Smooth muscle cell (in vitro differentiated cells): ENCODE data around the gene TBX15. TPM values are rescaled to one million over a fixed set of nuclear protein-coding genes. Genes with fewer than 3 reads are reported as not detected.

Experiments
- DNase-seq: peaks from one replicate; lab custom pipeline; 2025; ENCODE audit not compliant: unreplicated experiment; lab: John Stamatoyannopoulos, UW
- H2AFZ ChIP-seq: fragments of 200-600 bp; sonication (generic); 2 replicates; pipeline ENCODE4 v1.6.0; 2016; ENCODE audit warnings: antibody characterized with exemption, low read depth, mild to moderate bottlenecking
- H3F3A ChIP-seq: fragments of 200-600 bp; sonication (generic); 2 replicates; pipeline ENCODE4 v1.6.0; 2017; ENCODE audit warnings: antibody characterized with exemption, low read depth
- H3K27ac ChIP-seq: fragments of 200-600 bp; sonication (generic); 2 replicates; pipeline ENCODE4 v1.5.1; 2016; ENCODE audit warnings: low read depth, mild to moderate bottlenecking
- H3K27me3 ChIP-seq: fragments of 200-600 bp; sonication (generic); 2 replicates; pipeline ENCODE4 v1.6.1; 2016; ENCODE audit warnings: low read depth, mild to moderate bottlenecking
- H3K36me3 ChIP-seq: fragments of 200-600 bp; sonication (generic); 2 replicates; pipeline ENCODE4 v1.5.1; 2016; ENCODE audit warnings: low read depth
- H3K4me1 ChIP-seq: fragments of 200-600 bp; sonication (generic); 2 replicates; pipeline ENCODE4 v1.5.1; 2016; ENCODE audit warnings: low read depth
- H3K4me2 ChIP-seq: fragments of 200-600 bp; sonication (generic); 2 replicates; pipeline ENCODE4 v1.6.0; 2016; ENCODE audit warnings: mild to moderate bottlenecking
- H3K4me3 ChIP-seq: fragments of 200-600 bp; sonication (generic); 2 replicates; pipeline ENCODE4 v1.5.1; 2016; ENCODE audit warnings: mild to moderate bottlenecking
- H3K79me2 ChIP-seq: fragments of 200-600 bp; sonication (generic); 2 replicates; pipeline ENCODE4 v1.6.0; 2016; ENCODE audit warnings: low read depth, mild to moderate bottlenecking
- H3K9ac ChIP-seq: fragments of 200-600 bp; sonication (generic); 2 replicates; pipeline ENCODE4 v1.6.0; 2016; ENCODE audit warnings: low read depth
- H3K9me3 ChIP-seq: fragments of 200-600 bp; sonication (generic); replicated peaks from 2 replicates; pipeline ENCODE4 v1.5.1; 2016; ENCODE audit warnings: low read depth
- H4K20me1 ChIP-seq: fragments of 200-600 bp; sonication (generic); 2 replicates; pipeline ENCODE4 v1.6.0; 2016; ENCODE audit warnings: low read depth
- WGBS: methylation state at CpG from one replicate; pipeline ENCODE4 v1.1.7; 2016; ENCODE audit warnings: low lambda C conversion rate; 5-methylcytosine and 5-hydroxymethylcytosine counted together
- polyA plus RNA-seq: library from polyadenylated mRNA; unstranded; fragments of >200 nt; fragmentation: Nextera tagmentation; extraction: Ambion mirVana; gene quantifications from 2 replicates; pipeline ENCODE4 v1.2.1, GENCODE V29; 2016
- total RNA-seq: library from RNA; depleted of rRNA; stranded (reverse); fragments of >200 nt; gene quantifications from 2 replicates; pipeline ENCODE4 v1.2.3, GENCODE V29; 2014
- TF ChIP-seq, protein P1 (sequence below): fragments of 200-600 bp; sonication (generic); IDR thresholded peaks from 2 replicates; pipeline ENCODE4 v1.5.1; 2017; ENCODE audit warnings: borderline replicate concordance, mild to moderate bottlenecking, antibody characterized with exemption; ENCODE audit not compliant: insufficient read depth, poor library complexity, severe bottlenecking

Gene TBX15
- total and polyA plus RNA-seq, 2 experiments from 2014 or later, result 2.7 to 3.5 TPM

DNA sequence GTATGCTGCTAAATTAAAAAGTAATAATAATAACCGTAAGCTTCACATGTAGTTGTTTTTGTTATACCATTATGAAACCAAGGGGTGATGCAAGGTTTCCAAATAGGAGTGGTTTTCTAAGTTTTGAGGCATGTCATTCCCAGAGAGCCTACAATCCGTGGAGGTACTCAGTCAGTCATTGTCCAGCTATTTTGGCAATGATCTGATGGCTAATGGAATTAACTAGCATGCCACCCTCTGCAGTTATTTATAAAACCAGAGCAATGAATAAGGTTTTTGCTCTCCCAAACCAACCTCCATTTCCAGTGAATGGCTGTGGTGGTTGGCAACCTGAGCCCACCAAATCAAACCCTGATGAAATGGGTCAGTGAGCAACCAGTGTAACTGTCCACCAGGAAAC is 106.4 kb downstream of the TBX15 start:
- no peak for DNase-seq
- Histone ChIP-seq H3K9ac (no peak overlapping the region), H3K4me1 (no peaks in the 10 kb centered on the region), H2AFZ (no peak overlapping the region), H3K4me2 (no peak overlapping the region), H3K36me3 (no peaks in the 10 kb centered on the region), H3F3A (no peaks in the 10 kb centered on the region), H4K20me1 (no peaks in the 10 kb centered on the region), H3K79me2 (no peaks in the 10 kb centered on the region), H3K27ac (no peak overlapping the region), H3K4me3 (no peak overlapping the region), H3K27me3 (no peaks in the 10 kb centered on the region), H3K9me3 (no peaks in the 10 kb centered on the region)
- TF ChIP-seq, protein P1, sequence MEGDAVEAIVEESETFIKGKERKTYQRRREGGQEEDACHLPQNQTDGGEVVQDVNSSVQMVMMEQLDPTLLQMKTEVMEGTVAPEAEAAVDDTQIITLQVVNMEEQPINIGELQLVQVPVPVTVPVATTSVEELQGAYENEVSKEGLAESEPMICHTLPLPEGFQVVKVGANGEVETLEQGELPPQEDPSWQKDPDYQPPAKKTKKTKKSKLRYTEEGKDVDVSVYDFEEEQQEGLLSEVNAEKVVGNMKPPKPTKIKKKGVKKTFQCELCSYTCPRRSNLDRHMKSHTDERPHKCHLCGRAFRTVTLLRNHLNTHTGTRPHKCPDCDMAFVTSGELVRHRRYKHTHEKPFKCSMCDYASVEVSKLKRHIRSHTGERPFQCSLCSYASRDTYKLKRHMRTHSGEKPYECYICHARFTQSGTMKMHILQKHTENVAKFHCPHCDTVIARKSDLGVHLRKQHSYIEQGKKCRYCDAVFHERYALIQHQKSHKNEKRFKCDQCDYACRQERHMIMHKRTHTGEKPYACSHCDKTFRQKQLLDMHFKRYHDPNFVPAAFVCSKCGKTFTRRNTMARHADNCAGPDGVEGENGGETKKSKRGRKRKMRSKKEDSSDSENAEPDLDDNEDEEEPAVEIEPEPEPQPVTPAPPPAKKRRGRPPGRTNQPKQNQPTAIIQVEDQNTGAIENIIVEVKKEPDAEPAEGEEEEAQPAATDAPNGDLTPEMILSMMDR, result no peak
- WGBS, result 87% methylated on average over 2 of the region's 2 CpGs

DNA sequence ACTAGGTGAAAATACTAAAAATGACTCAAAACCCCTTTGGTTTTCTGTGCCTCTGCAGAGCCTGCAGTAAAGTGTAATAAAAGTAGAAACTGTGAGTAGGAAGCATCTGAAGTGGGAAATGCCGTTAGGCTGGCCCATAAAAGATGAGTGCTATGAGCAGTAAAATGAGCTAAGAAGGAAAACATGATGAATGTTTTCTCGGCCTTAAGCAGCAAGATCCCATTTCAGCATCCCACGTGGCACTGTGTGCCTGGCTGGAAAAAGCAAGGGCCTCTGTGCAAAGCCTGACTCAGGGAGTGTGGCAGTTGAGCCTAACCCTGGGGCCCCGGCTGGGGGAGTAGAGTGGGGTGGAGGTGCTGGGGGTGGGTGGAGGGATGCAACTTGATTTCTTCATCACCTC is 109.5 kb downstream of the TBX15 start:
- Histone ChIP-seq H4K20me1 (no peaks in the 10 kb centered on the region), H3K9ac (no peak overlapping the region), H3K27ac (no peak overlapping the region), H3K4me2 (no peak overlapping the region), H3K27me3 (no peaks in the 10 kb centered on the region), H3K9me3 (no peaks in the 10 kb centered on the region), H3K36me3 (no peaks in the 10 kb centered on the region), H2AFZ (no peak overlapping the region), H3K4me1 (no peaks in the 10 kb centered on the region), H3K4me3 (no peak overlapping the region), H3F3A (no peaks in the 10 kb centered on the region), H3K79me2 (no peaks in the 10 kb centered on the region)
- WGBS, result 27% methylated on average over 4 of the region's 4 CpGs
- TF ChIP-seq, protein P1, result no peak
- DNase-seq, result no peak

DNA sequence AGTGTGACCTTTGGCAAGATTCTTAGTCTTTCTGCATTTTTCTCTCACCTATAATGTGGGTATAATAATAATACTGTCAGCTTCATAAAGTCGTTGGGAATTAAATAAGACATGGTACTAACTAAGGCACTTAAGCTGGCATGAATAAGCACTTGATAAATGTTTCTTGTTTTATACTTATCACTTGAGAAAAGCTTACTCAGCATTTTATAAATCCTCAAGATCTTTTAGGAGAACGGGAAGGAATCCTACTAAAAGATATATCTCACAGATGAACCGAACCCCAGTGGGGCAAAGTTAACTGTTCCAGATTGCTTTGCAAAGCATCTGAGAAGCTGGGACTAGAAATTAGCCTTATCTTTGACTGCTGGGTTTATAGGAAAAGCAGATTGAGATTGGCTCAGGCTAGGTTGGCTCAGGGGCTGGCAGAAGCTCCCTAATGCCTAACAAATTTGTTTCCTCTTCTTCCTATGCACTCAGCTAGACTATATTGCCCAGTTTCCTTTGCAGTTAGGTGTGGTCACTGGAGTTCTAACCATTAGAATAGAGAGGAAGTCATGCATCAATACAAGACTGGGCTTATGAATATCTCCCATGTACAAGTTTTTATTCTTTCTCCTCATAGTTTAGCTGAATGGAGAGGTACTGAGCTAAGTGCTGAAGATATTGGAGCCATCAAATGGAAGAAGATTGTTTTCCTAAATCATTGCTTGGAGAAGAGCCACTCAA is 110.3 kb downstream of the TBX15 start:
- H3K9ac ChIP-seq, result no peak overlapping the region
- no peaks in the 10 kb centered on the region for H3K4me1 ChIP-seq
- H3K36me3 ChIP-seq, result no peaks in the 10 kb centered on the region
- DNase-seq, result no peak
- H3F3A ChIP-seq, result no peaks in the 10 kb centered on the region
- no peak overlapping the region for H3K4me2 ChIP-seq
- no peaks in the 10 kb centered on the region for H3K27me3 ChIP-seq
- 40% methylated on average over 3 of the region's 3 CpGs for WGBS
- H3K4me3 ChIP-seq, result no peak overlapping the region
- H3K27ac ChIP-seq, result no peak overlapping the region
- TF ChIP-seq, protein P1, result no peak
- no peaks in the 10 kb centered on the region for H3K9me3 ChIP-seq
- no peaks in the 10 kb centered on the region for H4K20me1 ChIP-seq
- no peaks in the 10 kb centered on the region for H3K79me2 ChIP-seq
- H2AFZ ChIP-seq, result no peak overlapping the region
